Mesendoderm (in vitro differentiated cells): ENCODE results near the gene PPFIBP1.
"Not testable (repeated sequence)": the region's sequence is repeated elsewhere in the genome, so short reads cannot be mapped to it uniquely, and the experiment has no call there.

ENCODE experiments used
- DNase-seq: peaks from one replicate; pipeline ENCODE4 v3.0.0; 2013
- H2AK5ac ChIP-seq: 2 replicates; pipeline ENCODE4 v1.6.1; 2013; ENCODE audit warnings: low read length, inconsistent platforms
- H2BK120ac ChIP-seq: 2 replicates; pipeline ENCODE4 v1.6.1; 2013; ENCODE audit warnings: low read depth, mild to moderate bottlenecking, low read length, moderate library complexity, mixed read lengths
- H2BK15ac ChIP-seq: replicated peaks from 2 replicates; pipeline ENCODE4 v1.6.1; 2013; ENCODE audit warnings: low read depth, mild to moderate bottlenecking, moderate library complexity
- H2BK5ac ChIP-seq: 2 replicates; pipeline ENCODE4 v1.6.1; 2013; ENCODE audit warnings: low read length, inconsistent platforms
- H3K18ac ChIP-seq: 2 replicates; pipeline ENCODE4 v1.6.1; 2013; ENCODE audit warnings: mild to moderate bottlenecking, low read length, mixed read lengths
- H3K23ac ChIP-seq: one replicate; pipeline ENCODE4 v1.6.1; 2013; ENCODE audit warnings: low read length
- H3K27ac ChIP-seq: 2 replicates; pipeline ENCODE4 v1.5.1; 2013; ENCODE audit warnings: low read depth, mild to moderate bottlenecking, inconsistent platforms, low read length, moderate library complexity
- H3K27me3 ChIP-seq: 2 replicates; pipeline ENCODE4 v1.6.1; 2013; ENCODE audit warnings: low read length, control low read depth, mild to moderate bottlenecking, inconsistent platforms; ENCODE audit not compliant: insufficient read depth, poor library complexity
- H3K36me3 ChIP-seq: 2 replicates; pipeline ENCODE4 v1.6.1; 2013; ENCODE audit warnings: low read length, inconsistent platforms; ENCODE audit not compliant: control insufficient read depth, insufficient read depth
- H3K4ac ChIP-seq: one replicate; pipeline ENCODE4 v1.6.1; 2013; ENCODE audit warnings: low read depth, mild to moderate bottlenecking, low read length, moderate library complexity
- H3K4me1 ChIP-seq: 2 replicates; pipeline ENCODE4 v1.6.1; 2013; ENCODE audit warnings: low read depth, low read length, inconsistent platforms; ENCODE audit not compliant: control insufficient read depth
- H3K4me2 ChIP-seq: 2 replicates; pipeline ENCODE4 v1.6.1; 2013; ENCODE audit warnings: low read length
- H3K4me3 ChIP-seq: 2 replicates; pipeline ENCODE4 v1.5.1; 2013; ENCODE audit warnings: mild to moderate bottlenecking, low read length
- H3K56ac ChIP-seq: one replicate; pipeline ENCODE4 v1.6.1; 2013; ENCODE audit warnings: low read length
- H3K79me1 ChIP-seq: 2 replicates; pipeline ENCODE4 v1.6.1; 2013; ENCODE audit warnings: low read length, inconsistent platforms
- H3K79me2 ChIP-seq: 2 replicates; pipeline ENCODE4 v1.6.1; 2013; ENCODE audit warnings: mild to moderate bottlenecking, low read length; ENCODE audit not compliant: control insufficient read depth, insufficient read depth
- H3K9ac ChIP-seq: 2 replicates; pipeline ENCODE4 v1.6.1; 2013; ENCODE audit warnings: low read length, inconsistent platforms
- H4K5ac ChIP-seq: one replicate; pipeline ENCODE4 v1.6.1; 2013; ENCODE audit warnings: low read length
- H4K8ac ChIP-seq: one replicate; pipeline ENCODE4 v1.6.1; 2013; ENCODE audit warnings: low read depth, mild to moderate bottlenecking, control low read depth, low read length, moderate library complexity
- WGBS: extraction: QIAGEN DNeasy Blood & Tissue Kit; methylation state at CpG from one replicate; pipeline ENCODE4 v1.1.7; 2013; ENCODE audit warnings: low lambda C conversion rate, missing lambda C conversion rate; ENCODE audit not compliant: insufficient coverage; ENCODE audit errors: extremely low coverage; 5-methylcytosine and 5-hydroxymethylcytosine counted together

Gene PPFIBP1

GRCh38 chr12:27627123-27627852, 103.3 kb downstream of the PPFIBP1 start:
- Histone ChIP-seq H3K18ac (no peak overlapping the region), H2BK15ac (no peak overlapping the region), H3K23ac (no peak overlapping the region), H3K4me3 (no peak overlapping the region), H3K56ac (no peak overlapping the region), H3K4me1 (no peaks in the 10 kb centered on the region), H3K4ac (no peak overlapping the region), H4K8ac (no peak overlapping the region), H3K79me1 (peaks cover 5% of the 10 kb centered on the region), H3K36me3 (no peaks in the 10 kb centered on the region), H2BK120ac (no peak overlapping the region), H3K27me3 (no peaks in the 10 kb centered on the region), H2BK5ac (no peak overlapping the region), H4K5ac (no peak overlapping the region), H3K27ac (no peak overlapping the region), H3K4me2 (no peak overlapping the region), H3K9ac (no peak overlapping the region), H3K79me2 (peaks cover 4% of the 10 kb centered on the region), H2AK5ac (no peak overlapping the region)
- DNase-seq = no peak
- no CpG with 5 or more reads among the region's 7 CpGs for WGBS

DNA sequence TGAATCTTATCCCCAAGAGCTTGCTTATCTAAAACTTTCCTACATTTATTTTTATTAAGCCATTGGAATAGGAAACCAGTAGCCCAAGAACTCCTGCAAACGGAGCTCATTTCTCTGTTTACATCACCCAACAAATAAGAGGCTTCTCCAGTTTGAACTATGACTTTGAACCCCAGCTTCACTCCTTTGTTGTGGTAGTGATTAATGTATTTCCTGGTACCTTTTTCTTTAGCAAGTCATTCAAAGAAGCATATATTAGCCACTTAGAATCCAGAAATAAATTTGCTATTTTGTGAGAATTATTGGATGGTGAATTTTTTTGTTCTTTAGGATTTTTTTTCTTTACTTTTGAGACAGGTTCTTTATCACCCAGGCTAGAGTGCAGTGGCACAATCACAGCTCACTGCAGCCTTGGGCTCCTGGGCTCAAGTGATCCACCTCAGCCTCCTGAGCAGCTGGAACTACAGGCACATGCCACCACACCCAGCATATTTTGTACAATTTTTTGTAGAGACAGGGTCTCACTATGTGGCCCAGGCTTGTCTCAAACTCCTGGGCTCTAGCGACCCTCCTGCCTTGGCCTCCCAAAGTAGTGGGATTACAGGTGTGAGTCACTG, 104.0 kb downstream of the PPFIBP1 start:
- H3K56ac ChIP-seq, H3K4ac ChIP-seq, H3K4me2 ChIP-seq, H3K23ac ChIP-seq, H3K4me3 ChIP-seq, H3K79me1 ChIP-seq, H3K9ac ChIP-seq, H2BK5ac ChIP-seq, H2BK120ac ChIP-seq, H3K79me2 ChIP-seq, H2AK5ac ChIP-seq, H4K5ac ChIP-seq, H3K36me3 ChIP-seq, H3K18ac ChIP-seq, H4K8ac ChIP-seq, H2BK15ac ChIP-seq, H3K4me1 ChIP-seq, H3K27me3 ChIP-seq, H3K27ac ChIP-seq, DNase-seq: not testable (repeated sequence)
- WGBS = no CpG with 5 or more reads among the region's 2 CpGs

GRCh38 chr12:27630219-27630618, 106.2 kb downstream of the PPFIBP1 start:
- H2BK5ac ChIP-seq, H3K79me1 ChIP-seq, H3K4me3 ChIP-seq, H4K5ac ChIP-seq, H2BK120ac ChIP-seq, H3K23ac ChIP-seq, H3K4me2 ChIP-seq, H3K36me3 ChIP-seq, H3K18ac ChIP-seq, H3K4me1 ChIP-seq, H2AK5ac ChIP-seq, H3K27me3 ChIP-seq, H3K79me2 ChIP-seq, H3K27ac ChIP-seq, DNase-seq, H2BK15ac ChIP-seq, H3K4ac ChIP-seq, H3K9ac ChIP-seq, H4K8ac ChIP-seq, H3K56ac ChIP-seq: not testable (repeated sequence)
- no CpG with 5 or more reads among the region's 2 CpGs for whole genome bisulfite sequencing

DNA sequence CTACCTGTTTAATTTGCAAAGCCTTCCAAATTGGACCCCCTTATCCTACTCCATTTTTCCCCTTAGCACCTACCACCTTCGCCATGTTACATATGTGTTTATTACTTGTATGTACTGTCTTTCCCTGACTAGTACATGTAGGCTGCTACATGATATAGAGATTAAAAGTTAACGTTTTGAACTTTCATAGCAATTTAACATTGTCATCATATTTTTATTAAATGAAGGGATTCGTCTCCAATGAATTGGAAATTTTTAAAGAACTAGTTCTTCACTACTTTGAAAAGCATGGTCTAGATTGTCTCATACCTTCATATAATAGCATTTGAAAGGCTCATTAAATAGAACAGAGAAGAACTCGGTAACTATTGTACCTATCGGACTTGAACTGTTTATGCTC, 107.4 kb downstream of the PPFIBP1 start:
- H3K9ac ChIP-seq = no peak overlapping the region
- no peak overlapping the region for H3K4me2 ChIP-seq
- no peak overlapping the region for H2AK5ac ChIP-seq
- no peaks in the 10 kb centered on the region for H3K79me1 ChIP-seq
- H2BK120ac ChIP-seq = no peak overlapping the region
- H3K79me2 ChIP-seq = no peaks in the 10 kb centered on the region
- no peak for DNase-seq
- no peak overlapping the region for H2BK15ac ChIP-seq
- no CpG with 5 or more reads among the region's 5 CpGs for WGBS
- no peak overlapping the region for H4K8ac ChIP-seq
- H3K4me1 ChIP-seq = no peaks in the 10 kb centered on the region
- no peaks in the 10 kb centered on the region for H3K36me3 ChIP-seq
- H3K27ac ChIP-seq = no peak overlapping the region
- no peak overlapping the region for H3K23ac ChIP-seq
- no peak overlapping the region for H3K4ac ChIP-seq
- no peak overlapping the region for H3K18ac ChIP-seq
- H3K56ac ChIP-seq = no peak overlapping the region
- no peak overlapping the region for H4K5ac ChIP-seq
- H2BK5ac ChIP-seq = no peak overlapping the region
- no peak overlapping the region for H3K4me3 ChIP-seq
- H3K27me3 ChIP-seq = no peaks in the 10 kb centered on the region

DNA sequence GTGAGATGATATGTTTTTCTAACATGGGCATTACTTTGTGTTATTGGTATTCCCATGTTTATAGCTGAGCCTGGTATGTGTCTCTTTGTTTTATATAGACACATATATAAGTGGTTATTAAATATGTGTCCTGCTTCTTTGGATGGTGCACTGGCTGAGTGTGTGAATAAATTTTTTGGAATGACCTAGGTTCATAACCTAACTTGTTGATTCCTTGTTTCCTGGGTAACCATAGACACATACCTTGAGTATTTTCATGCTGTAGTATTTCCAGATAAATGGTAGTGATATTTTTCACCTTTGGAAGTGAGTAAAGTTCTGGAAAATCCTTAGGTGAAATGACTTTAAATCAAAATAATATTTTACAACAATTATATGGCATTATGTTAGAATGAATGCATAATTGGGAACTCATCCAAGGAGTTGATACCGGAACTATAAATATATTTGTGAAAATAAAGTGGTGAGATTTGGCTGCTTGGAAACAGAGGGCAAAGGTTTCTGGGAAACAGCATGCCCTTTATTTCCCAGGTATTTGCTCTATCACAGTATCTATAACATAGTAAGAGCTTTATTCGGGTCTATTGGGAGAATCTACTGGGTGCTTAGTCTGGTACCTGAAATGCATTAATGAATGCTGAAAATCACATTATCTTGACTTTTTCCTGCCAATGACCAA, 107.9 kb downstream of the PPFIBP1 start:
- no peak overlapping the region for H4K5ac ChIP-seq
- H2BK5ac ChIP-seq = no peak overlapping the region
- H3K23ac ChIP-seq = no peak overlapping the region
- no peak overlapping the region for H3K9ac ChIP-seq
- no peaks in the 10 kb centered on the region for H3K79me1 ChIP-seq
- H3K4me3 ChIP-seq = no peak overlapping the region
- DNase-seq = no peak
- no peak overlapping the region for H3K18ac ChIP-seq
- no peaks in the 10 kb centered on the region for H3K79me2 ChIP-seq
- no peak overlapping the region for H3K4me2 ChIP-seq
- H3K4me1 ChIP-seq = no peaks in the 10 kb centered on the region
- no peak overlapping the region for H2BK120ac ChIP-seq
- H3K27ac ChIP-seq = no peak overlapping the region
- no peaks in the 10 kb centered on the region for H3K36me3 ChIP-seq
- no peak overlapping the region for H3K4ac ChIP-seq
- H3K56ac ChIP-seq = no peak overlapping the region
- H4K8ac ChIP-seq = no peak overlapping the region
- H3K27me3 ChIP-seq = no peaks in the 10 kb centered on the region
- no peak overlapping the region for H2AK5ac ChIP-seq
- H2BK15ac ChIP-seq = no peak overlapping the region
- WGBS = no CpG with 5 or more reads among the region's 2 CpGs
